ENCODE data around the gene NRG3. TPM values are rescaled to one million over a fixed set of nuclear protein-coding genes. Genes with fewer than 3 reads are reported as not detected.

The NRG3 gene
- total RNA-seq, 2 experiments from 2014 or later = not detected

GRCh38 chr10:83012866-83013265, 1137.9 kb downstream of the NRG3 start:
- TF ChIP-seq CTCF (IDR thresholded peaks at IDR 0.05) = no peak
- CTCF ChIA-PET = no interaction called here
- H3K27me3 ChIP-seq (ENCODE audit: control insufficient read depth in 1 of 2, insufficient read depth in 2 of 2, low read length in 2 of 2) = no peaks in the 10 kb centered on the region
- Mint-ChIP-seq H3K4me1 (ENCODE audit: low read depth) (no peaks in the 10 kb centered on the region), H3K27me3 (no peaks in the 10 kb centered on the region), H3K9me3 (no peaks in the 10 kb centered on the region), H3K27ac (no peak overlapping the region), H3K36me3 (ENCODE audit: low read depth) (no peaks in the 10 kb centered on the region), H3K4me3 (no peak overlapping the region)
- H3K9me3 ChIP-seq (ENCODE audit: control insufficient read depth in 1 of 2, insufficient read depth in 1 of 2, low read length in 2 of 2) = peaks cover 0 to 5% of the 10 kb centered on the region in 2 experiments
- H3K4me1 ChIP-seq (ENCODE audit: insufficient read depth, low read length) = no peaks in the 10 kb centered on the region
- H3K27ac ChIP-seq (ENCODE audit: low read depth in 1 of 2, low read length in 2 of 2) = no peak overlapping the region
- POLR2A ChIA-PET = no interaction called here
- intact Hi-C loops (cut with DNase I, micrococcal nuclease) = no loop called here
- DNase-seq = no peak
- no peak overlapping the region for H3K4me3 ChIP-seq (ENCODE audit: low read length)
- no peak for ATAC-seq (ENCODE audit: poor library complexity)
- H3K36me3 ChIP-seq (ENCODE audit: insufficient read depth, low read length) = no peaks in the 10 kb centered on the region

GRCh38 chr10:83017076-83017867, 1142.3 kb downstream of the NRG3 start:
- Histone ChIP-seq H3K9me3 (ENCODE audit: control insufficient read depth in 1 of 2, insufficient read depth in 1 of 2, low read length in 2 of 2) (no peaks in the 10 kb centered on the region), H3K36me3 (ENCODE audit: insufficient read depth, low read length) (no peaks in the 10 kb centered on the region), H3K27ac (ENCODE audit: low read depth in 1 of 2, low read length in 2 of 2) (no peak overlapping the region), H3K27me3 (ENCODE audit: control insufficient read depth in 1 of 2, insufficient read depth in 2 of 2, low read length in 2 of 2) (no peaks in the 10 kb centered on the region), H3K4me1 (ENCODE audit: insufficient read depth, low read length) (no peaks in the 10 kb centered on the region), H3K4me3 (ENCODE audit: low read length) (no peak overlapping the region)
- no peaks in the 10 kb centered on the region for H3K4me1 Mint-ChIP-seq (ENCODE audit: low read depth)
- peaks cover 6% of the 10 kb centered on the region for H3K9me3 Mint-ChIP-seq
- TF ChIP-seq CTCF (IDR thresholded peaks at IDR 0.05) = no peak
- H3K4me3 Mint-ChIP-seq = no peak overlapping the region
- ATAC-seq (ENCODE audit: poor library complexity) (no peak), DNase-seq (no peak)
- POLR2A ChIA-PET = interaction anchor here (1.2 kb wide), 1 partner anchor 11 kb away, joined by 3 read pairs; no protein-coding TSS in a partner anchor
- H3K27me3 Mint-ChIP-seq = no peaks in the 10 kb centered on the region
- no peak overlapping the region for H3K27ac Mint-ChIP-seq
- no peaks in the 10 kb centered on the region for H3K36me3 Mint-ChIP-seq (ENCODE audit: low read depth)
- intact Hi-C loops (cut with DNase I, micrococcal nuclease) = no loop called here
- CTCF ChIA-PET = no interaction called here

DNA sequence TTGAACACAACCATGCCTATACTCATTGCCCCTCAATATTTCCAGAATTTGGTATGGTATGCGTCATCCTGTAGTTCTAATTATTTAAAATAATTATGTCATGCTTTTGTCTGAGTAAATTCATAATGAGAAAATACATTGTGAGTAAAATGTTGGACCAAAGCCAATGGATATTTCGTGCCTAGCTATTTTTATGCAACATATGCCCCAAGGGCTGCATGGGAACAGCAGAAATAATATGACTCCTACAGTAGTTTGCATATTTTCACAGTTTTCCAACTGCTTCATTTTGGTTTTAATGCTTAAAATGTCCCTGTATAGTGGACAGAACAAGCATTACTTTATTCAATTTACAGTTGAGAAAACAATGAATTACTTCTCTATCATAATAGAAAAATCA, 1148.7 kb downstream of the NRG3 start:
- intact Hi-C loops (cut with DNase I, micrococcal nuclease) = no loop called here
- no peak for DNase-seq

More for the DNA sequence above, 1148.7 kb downstream of the NRG3 start:
- H3K36me3 ChIP-seq (ENCODE audit: insufficient read depth, low read length) = no peaks in the 10 kb centered on the region
- peaks cover 14% of the 10 kb centered on the region for H3K9me3 Mint-ChIP-seq
- ChIA-PET POLR2A (no interaction called here), CTCF (no interaction called here)
- no peaks in the 10 kb centered on the region for H3K4me1 ChIP-seq (ENCODE audit: insufficient read depth, low read length)
- no peaks in the 10 kb centered on the region for H3K36me3 Mint-ChIP-seq (ENCODE audit: low read depth)
- H3K27ac Mint-ChIP-seq = no peak overlapping the region
- no peak for ATAC-seq (ENCODE audit: poor library complexity)
- no peaks in the 10 kb centered on the region for H3K27me3 Mint-ChIP-seq
- no peak for TF ChIP-seq CTCF (IDR thresholded peaks at IDR 0.05)
- H3K4me1 Mint-ChIP-seq (ENCODE audit: low read depth) = no peaks in the 10 kb centered on the region
- H3K4me3 Mint-ChIP-seq = no peak overlapping the region
- H3K27ac ChIP-seq (ENCODE audit: low read depth in 1 of 2, low read length in 2 of 2) = no peak overlapping the region
- H3K4me3 ChIP-seq (ENCODE audit: low read length) = no peak overlapping the region
- H3K9me3 ChIP-seq (ENCODE audit: control insufficient read depth in 1 of 2, insufficient read depth in 1 of 2, low read length in 2 of 2) = peaks cover 0 to 3% of the 10 kb centered on the region in 2 experiments
- no peaks in the 10 kb centered on the region for H3K27me3 ChIP-seq (ENCODE audit: control insufficient read depth in 1 of 2, insufficient read depth in 2 of 2, low read length in 2 of 2)
